ENCODE measurements around the gene LMO7. TPM values are rescaled to one million over a fixed set of nuclear protein-coding genes. Genes with fewer than 3 reads are reported as not detected.

Gene LMO7
- total RNA-seq, 1 donor from 2014 or later = 446 TPM

GRCh38 chr13:75656425-75656989, 20.4 kb downstream of the LMO7 start:
- H3K4me3 ChIP-seq = no peak overlapping the region
- TF ChIP-seq CTCF (IDR thresholded peaks at IDR 0.05; ENCODE audit: borderline replicate concordance) = no peak
- intact Hi-C loops (cut with micrococcal nuclease) = no loop called here
- H3K36me3 ChIP-seq = no peaks in the 10 kb centered on the region
- H3K4me1 ChIP-seq = no peaks in the 10 kb centered on the region
- no peak for DNase-seq
- H3K9me3 ChIP-seq (replicated peaks) = no peaks in the 10 kb centered on the region
- no peaks in the 10 kb centered on the region for H3K27me3 ChIP-seq (ENCODE audit: low read depth)
- no peak overlapping the region for H3K27ac ChIP-seq (replicated peaks)

GRCh38 chr13:75657111-75657510, 21.0 kb downstream of the LMO7 start:
- Histone ChIP-seq H3K27me3 (ENCODE audit: low read depth) (no peaks in the 10 kb centered on the region), H3K36me3 (no peaks in the 10 kb centered on the region), H3K9me3 (replicated peaks) (no peaks in the 10 kb centered on the region), H3K27ac (replicated peaks) (no peak overlapping the region), H3K4me1 (no peaks in the 10 kb centered on the region), H3K4me3 (no peak overlapping the region)
- TF ChIP-seq CTCF (IDR thresholded peaks at IDR 0.05; ENCODE audit: borderline replicate concordance) = no peak
- intact Hi-C loops (cut with micrococcal nuclease) = no loop called here
- DNase-seq = no peak

GRCh38 chr13:75660694-75661093, 24.6 kb downstream of the LMO7 start:
- Histone ChIP-seq H3K27ac (replicated peaks) (no peak overlapping the region), H3K9me3 (replicated peaks) (no peaks in the 10 kb centered on the region), H3K4me1 (no peaks in the 10 kb centered on the region), H3K27me3 (ENCODE audit: low read depth) (no peaks in the 10 kb centered on the region), H3K4me3 (no peak overlapping the region), H3K36me3 (no peaks in the 10 kb centered on the region)
- no peak for DNase-seq
- intact Hi-C loops (cut with micrococcal nuclease) = no loop called here
- TF ChIP-seq CTCF (IDR thresholded peaks at IDR 0.05; ENCODE audit: borderline replicate concordance) = no peak

- H3K4me3 ChIP-seq = no peak overlapping the region
- intact Hi-C loops (cut with micrococcal nuclease) = no loop called here
- no peak overlapping the region for H3K27ac ChIP-seq (replicated peaks)
- TF ChIP-seq CTCF (IDR thresholded peaks at IDR 0.05; ENCODE audit: borderline replicate concordance) = no peak
- no peaks in the 10 kb centered on the region for H3K4me1 ChIP-seq
- no peak for DNase-seq
- no peaks in the 10 kb centered on the region for H3K36me3 ChIP-seq
- H3K27me3 ChIP-seq (ENCODE audit: low read depth) = no peaks in the 10 kb centered on the region
- no peaks in the 10 kb centered on the region for H3K9me3 ChIP-seq (replicated peaks)
Measured at GRCh38 chr13:75661443-75661842, 25.3 kb downstream of the LMO7 start.

GRCh38 chr13:75666646-75667351, 30.7 kb downstream of the LMO7 start:
- Histone ChIP-seq H3K4me1 (no peaks in the 10 kb centered on the region), H3K27me3 (ENCODE audit: low read depth) (no peaks in the 10 kb centered on the region), H3K9me3 (replicated peaks) (no peaks in the 10 kb centered on the region), H3K4me3 (no peak overlapping the region), H3K27ac (replicated peaks) (no peak overlapping the region), H3K36me3 (no peaks in the 10 kb centered on the region)
- intact Hi-C loops (cut with micrococcal nuclease) = no loop called here
- TF ChIP-seq CTCF (IDR thresholded peaks at IDR 0.05; ENCODE audit: borderline replicate concordance) = no peak
- no peak for DNase-seq

All from left ventricle myocardium inferior (tissue), 1 donor.